Heart right ventricle (tissue), 16 donors: ENCODE measurements around the gene GAD1. TPM values are rescaled to one million over a fixed set of nuclear protein-coding genes. Genes with fewer than 3 reads are reported as not detected.

ENCODE experiments used
- ATAC-seq, 8 donors: fragments of 200-7000 bp; cut with Tn5 transposase; one replicate each; pipeline ENCODE4 v1.9.1; 2020; ENCODE audit warnings: mild to moderate bottlenecking in 8 of 8, moderate library complexity in 8 of 8, moderate number of reproducible peaks in 1 of 8
- DNase-seq, 2 donors: peaks; one replicate each; pipeline ENCODE4 v3.0.0-alpha.2; 2020
- H3K27ac ChIP-seq, 10 donors: fragments of 200-600 bp; sonication (generic) in 2 of 10; one replicate each; pipeline versions ENCODE4 v1.5.0 to v1.8.0; 2020 to 2022; ENCODE audit warnings: mild to moderate bottlenecking in 3 of 10
- H3K27me3 ChIP-seq, 7 donors: fragments of 200-600 bp; one replicate each; pipeline ENCODE4 v1.8.0; 2021 to 2022; ENCODE audit warnings: mild to moderate bottlenecking in 2 of 7
- H3K36me3 ChIP-seq, 9 donors: fragments of 200-600 bp; sonication (generic) in 1 of 9; one replicate each; pipeline versions ENCODE4 v1.5.0 to v1.8.0; 2020 to 2022; ENCODE audit warnings: mild to moderate bottlenecking in 2 of 9
- H3K4me1 ChIP-seq, 9 donors: fragments of 200-600 bp; sonication (generic) in 1 of 9; one replicate each; pipeline versions ENCODE4 v1.5.0 to v1.8.0; 2020 to 2022; ENCODE audit warnings: mild to moderate bottlenecking in 4 of 9
- H3K4me3 ChIP-seq, 10 donors: fragments of 200-600 bp; sonication (generic) in 2 of 10; one replicate each; pipeline versions ENCODE4 v1.5.0 to v1.8.0; 2020 to 2022; ENCODE audit warnings: mild to moderate bottlenecking in 7 of 10, moderate library complexity in 2 of 10
- H3K9me3 ChIP-seq, 11 donors: fragments of 200-600 bp in 10 of 11; sonication (generic) in 2 of 11; one replicate each; pipeline versions ENCODE4 v1.5.0 to v1.8.0; 2013 to 2022; ENCODE audit warnings: mild to moderate bottlenecking in 2 of 11, control low read depth in 1 of 11, moderate library complexity in 1 of 11
- CTCF ChIP-seq, 9 donors: fragments of 200-600 bp; sonication (generic) in 2 of 9; IDR thresholded peaks; one replicate each; pipeline versions ENCODE4 v1.5.0 to v1.8.0; 2021 to 2022; ENCODE audit warnings: antibody characterized with exemption in 9 of 9, mild to moderate bottlenecking in 5 of 9, moderate library complexity in 1 of 9
- WGBS, 2 donors: extraction: QIAGEN DNeasy Blood & Tissue Kit; methylation state at CpG; one replicate each; pipeline ENCODE4 v1.1.7; 2013; ENCODE audit warnings: inconsistent platforms in 1 of 2; 5-methylcytosine and 5-hydroxymethylcytosine counted together
- intact Hi-C, 10 donors: fragments of 100-400 bp; cut with DNase I; formaldehyde crosslinking; loops; one replicate each; pipeline versions ENCODE4 v1.11.1 to v1.14.2; 2022
- polyA plus RNA-seq, 2 donors: library from polyadenylated mRNA; stranded (reverse); fragments of 200-250 nt; gene quantifications; one replicate each; pipeline ENCODE4 v1.2.3, GENCODE V29; 2013
- total RNA-seq, 10 donors: library from RNA; stranded (reverse); fragmentation: NEBNext Ultra II Directional in 3 of 10; extraction: Animal tissue kit (Norgen Biotek cat#: 25700) in 3 of 10; gene quantifications; one replicate each; pipeline versions ENCODE4 v1.2.1 to v1.2.4, GENCODE V29; 2021 to 2023
- donor health status: Arrhythmogenic right ventricular cardiomyopathy.
- donor health status: ischemic (EF 13 %, LVEDD 7.1; RV severe dilation, severe dysfunction).
- donor health status: healthy with polysubstance abuse.
- donor health status: DM: no; HTN: yes; CAD: no.
- donor health status: DM: no; HTN: no; CAD: no.
- donor health status: ischemic (EF 25% LVEDD 6.9; RV normal size, moderate dysfunction).
- donor health status: ischemic (EF 25% LVEDD 5.7; RV mildly dilated, moderate dysfunction).
- donor health status: healthy.
- donor health status: DM: yes; HTN: yes; CAD: no.
- donor health status: Ischemic cardiomyopathy.
- donor health status: ischemic (EF 35%, LVEDD 5.7; RV mildly dilated, moderate dysfunction).
- donor health status: nonischemic (EF 11% LVEDD 7.7; RV severe dilation, severe dysfunction).
- donor health status: DM: yes; HTN: yes; CAD: no.
- donor health status: PGD.
- donor health status: ischemic (EF 29% LVEDD 5.4; RV normal size, mild dysfunction).
- donor health status: nonischemic (EF 23%, LVEDD 6.1; RV moderate dilation, normal function).

Gene GAD1
- total and polyA plus RNA-seq, 12 donors, result 0.03 to 0.15 (median 0.13) TPM; not detected in 9

DNA sequence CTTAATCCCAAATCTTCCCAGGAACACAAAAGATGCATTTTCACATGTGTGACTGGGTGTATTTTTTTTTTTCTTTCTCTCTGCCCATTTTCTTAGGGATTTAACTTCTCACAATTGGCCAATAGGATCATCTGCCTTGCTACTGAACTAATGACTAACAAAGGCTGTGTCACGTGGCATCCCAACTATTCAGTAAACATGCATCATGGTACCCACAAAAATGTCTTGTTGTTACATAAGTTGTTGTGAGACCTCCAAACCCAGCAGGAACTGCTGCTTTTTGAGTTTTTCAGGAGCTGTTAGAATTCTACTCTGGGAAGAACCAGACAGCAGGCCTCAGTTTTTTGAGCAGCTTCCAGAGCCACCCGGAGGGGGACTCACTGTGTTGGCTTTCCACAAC lies 31.9 kb downstream of the GAD1 start:
- Histone ChIP-seq H3K36me3 (no peaks in the 10 kb centered on the region), H3K4me1 (no peaks in the 10 kb centered on the region), H3K27me3 (peaks cover 0 to 22% (median 13%) of the 10 kb centered on the region in 7 donors), H3K4me3 (no peak overlapping the region), H3K27ac (no peak overlapping the region), H3K9me3 (no peaks in the 10 kb centered on the region)
- TF ChIP-seq CTCF (IDR thresholded peaks at IDR 0.05), result no peak
- ATAC-seq, result no peak
- intact Hi-C loops, result no loop called here
- WGBS, 2 donors, result 86 to 93% methylated on average over 2 of the region's 2 CpGs
- no peak for DNase-seq

GRCh38 chr2:170850251-170850650 lies 33.6 kb downstream of the GAD1 start:
- H3K36me3 ChIP-seq, result no peaks in the 10 kb centered on the region
- DNase-seq (no peak), ATAC-seq (no peak)
- no peak overlapping the region for H3K27ac ChIP-seq
- 90 to 96% methylated on average over 3 of the region's 3 CpGs for WGBS, 2 donors
- H3K9me3 ChIP-seq, result no peaks in the 10 kb centered on the region
- peaks cover 0 to 10% (median 5%) of the 10 kb centered on the region in 7 donors for H3K27me3 ChIP-seq
- H3K4me3 ChIP-seq, result no peak overlapping the region
- H3K4me1 ChIP-seq, result no peaks in the 10 kb centered on the region
- intact Hi-C loops, result no loop called here
- TF ChIP-seq CTCF (IDR thresholded peaks at IDR 0.05), result no peak

GRCh38 chr2:170851635-170852034 lies 34.9 kb downstream of the GAD1 start:
- no peaks in the 10 kb centered on the region for H3K9me3 ChIP-seq
- no peak overlapping the region for H3K27ac ChIP-seq
- H3K36me3 ChIP-seq, result no peaks in the 10 kb centered on the region
- no peak for ATAC-seq
- H3K4me3 ChIP-seq, result no peak overlapping the region
- no peaks in the 10 kb centered on the region for H3K4me1 ChIP-seq
- WGBS, 2 donors, result 82 to 90% methylated on average over 1 of the region's 1 CpG
- TF ChIP-seq CTCF (IDR thresholded peaks at IDR 0.05), result no peak
- no peak for DNase-seq
- intact Hi-C loops, result no loop called here
- H3K27me3 ChIP-seq, result peaks cover 0 to 13% (median under 1%) of the 10 kb centered on the region in 7 donors

DNA sequence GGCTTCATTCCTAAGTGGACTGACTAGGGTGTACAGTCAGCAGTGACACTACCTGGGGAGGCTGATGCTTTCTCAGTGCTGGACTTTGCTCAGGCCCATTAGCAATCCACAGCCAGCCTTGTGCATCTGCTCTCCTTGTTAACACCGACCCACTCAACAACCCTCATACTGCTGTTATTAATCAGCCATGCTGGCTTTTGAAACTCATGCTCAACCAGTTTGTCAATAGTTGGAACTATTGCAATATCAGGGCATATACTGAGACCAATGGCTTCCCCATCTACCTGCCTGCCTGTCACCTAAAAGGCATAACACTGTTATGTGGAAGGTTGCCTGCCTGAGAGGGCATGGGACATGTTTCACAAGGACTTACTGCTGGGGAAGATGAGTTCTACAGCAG lies 39.4 kb downstream of the GAD1 start:
- ATAC-seq (no peak), DNase-seq (no peak)
- Histone ChIP-seq H3K4me1 (no peaks in the 10 kb centered on the region), H3K9me3 (no peaks in the 10 kb centered on the region), H3K36me3 (no peaks in the 10 kb centered on the region), H3K4me3 (no peak overlapping the region), H3K27me3 (peaks cover 0 to 16% (median 0%) of the 10 kb centered on the region in 7 donors), H3K27ac (no peak overlapping the region)
- TF ChIP-seq CTCF (IDR thresholded peaks at IDR 0.05), result no peak
- WGBS, 2 donors, result 97 to 98% methylated on average over 1 of the region's 1 CpG
- intact Hi-C loops, result no loop called here
